Adrenal gland (tissue), 12 donors: ENCODE data around the gene GRIN3A. TPM values are rescaled to one million over a fixed set of nuclear protein-coding genes. Genes with fewer than 3 reads are reported as not detected.

Experiments used
- DNase-seq, 7 donors: peaks; one replicate each; pipeline ENCODE4 v3.0.0-alpha.2; 2019 to 2020
- H3K27ac ChIP-seq, 5 donors: fragments of 200-600 bp; sonication (generic) in 4 of 5; 1 replicate in 3 of 5; 2 replicates in 2 of 5; pipeline versions ENCODE4 v1.5.1 to v1.8.0; 2016 to 2020; ENCODE audit warnings: mild to moderate bottlenecking in 1 of 5
- H3K27me3 ChIP-seq: fragments of 200-600 bp; 2 replicates; pipeline ENCODE4 v1.8.0; 2021
- H3K36me3 ChIP-seq, 2 donors: fragments of 200-600 bp; replicated peaks in 1 of 2; 1 replicate in 1 of 2; 2 replicates in 1 of 2; pipeline versions ENCODE4 v1.5.1 to v1.8.0; 2018 to 2022
- H3K4me1 ChIP-seq, 2 donors: fragments of 200-600 bp; replicated peaks in 1 of 2; 1 replicate in 1 of 2; 2 replicates in 1 of 2; pipeline versions ENCODE4 v1.5.1 to v1.8.0; 2018 to 2021
- H3K4me3 ChIP-seq, 4 donors: fragments of 200-600 bp; sonication (generic) in 3 of 4; one replicate each; pipeline ENCODE4 v1.5.1; 2016 to 2018
- H3K9me3 ChIP-seq, 3 donors: fragments of 200-600 bp; sonication (generic) in 1 of 3; replicated peaks in 1 of 3; 1 replicate in 2 of 3; 2 replicates in 1 of 3; pipeline versions ENCODE4 v1.5.1 to v1.8.0; 2016 to 2021
- CTCF ChIP-seq, 6 experiments: fragments of 450-650 bp in 4 of 6; fragments of 200-600 bp in 2 of 6; sonication (generic) in 1 of 6; IDR thresholded peaks; 1 replicate in 5 of 6; 2 replicates in 1 of 6; pipeline versions ENCODE4 v1.5.1 to v1.8.0; 2016 to 2021; ENCODE audit warnings: antibody characterized with exemption in 6 of 6, mild to moderate bottlenecking in 2 of 6, moderate library complexity in 1 of 6
- POLR2A ChIP-seq, 2 donors: fragments of 450-650 bp; IDR thresholded peaks; one replicate each; pipeline ENCODE4 v1.6.1; 2017; ENCODE audit warnings: antibody characterized with exemption in 2 of 2, mild to moderate bottlenecking in 2 of 2, moderate library complexity in 1 of 2
- WGBS, 4 donors: extraction: QIAGEN DNeasy Blood & Tissue Kit in 2 of 4; methylation state at CpG; one replicate each; pipeline versions ENCODE4 v1.1.5 to v1.1.7; 2013 to 2017; 5-methylcytosine and 5-hydroxymethylcytosine counted together
- intact Hi-C, 2 donors: fragments of 100-400 bp; cut with DNase I; formaldehyde crosslinking; loops; one replicate each; pipeline versions ENCODE4 v1.14.1 to v1.15.0; 2022 to 2023
- polyA plus RNA-seq, 3 donors: library from polyadenylated mRNA; stranded (reverse); fragments of 200-250 nt in 2 of 3; fragments of 350-450 nt in 1 of 3; fragmentation: Illumina TruSeq in 1 of 3; extraction: RNeasy Lipid Tissue Mini Kit (QIAGEN cat#74804) in 1 of 3; gene quantifications; one replicate each; pipeline ENCODE4 v1.2.3, GENCODE V29; 2013 to 2014
- total RNA-seq, 9 donors: library from RNA; depleted of rRNA in 4 of 9; stranded (reverse); fragments of >200 nt in 4 of 9; fragments of 120-200 nt in 1 of 9; fragmentation: NEBNext Ultra II Directional in 1 of 9; extraction: Animal tissue kit (Norgen Biotek cat#: 25700) in 1 of 9; gene quantifications; one replicate each; pipeline versions ENCODE4 v1.1.0 to v1.2.4, GENCODE V29; 2013 to 2023
- donor health status: healthy with polysubstance abuse.
- donor health status: Bipolar disorder and iron deficiency.
- donor health status: DM: yes; HTN: yes; CAD: no.
- donor health status: DM: no; HTN: no; CAD: no.
- donor health status: DM: no; HTN: no; CAD: no.
- donor health status: DM: yes; HTN: yes; CAD: no.

GRIN3A gene
- total and polyA plus RNA-seq, 12 donors: under 0.01 to 0.22 (median 0.11) TPM; not detected in 2

- peaks cover 0 to 60% of the 10 kb centered on the region in 2 donors for H3K36me3 ChIP-seq
- H3K4me3 ChIP-seq: no peak overlapping the region
- 85 to 92% (median 91%) methylated on average over 8 of the region's 8 CpGs for WGBS, 4 donors
- no peak for DNase-seq
- H3K9me3 ChIP-seq: no peaks in the 10 kb centered on the region
- H3K27ac ChIP-seq: no peak overlapping the region
- no peaks in the 10 kb centered on the region for H3K27me3 ChIP-seq
- TF ChIP-seq POLR2A (IDR thresholded peaks at IDR 0.05) (no peak), CTCF (IDR thresholded peaks at IDR 0.05) (no peak)
- intact Hi-C loops: no loop called here
- peaks cover 0 to 11% of the 10 kb centered on the region in 2 donors for H3K4me1 ChIP-seq
Measured at GRCh38 chr9:101540069-101540468, 198.4 kb downstream of the GRIN3A start.

- WGBS, 4 donors: 92 to 97% (median 95%) methylated on average over 2 of the region's 2 CpGs
- Histone ChIP-seq H3K27ac (no peak overlapping the region), H3K4me1 (peaks cover 7 to 20% of the 10 kb centered on the region in 2 donors), H3K4me3 (no peak overlapping the region), H3K9me3 (no peaks in the 10 kb centered on the region), H3K36me3 (peaks cover 0 to 45% of the 10 kb centered on the region in 2 donors), H3K27me3 (no peaks in the 10 kb centered on the region)
- TF ChIP-seq POLR2A (IDR thresholded peaks at IDR 0.05) (no peak), CTCF (IDR thresholded peaks at IDR 0.05) (no peak)
- peak in 1 of 7 donors; percentile 19 for DNase-seq
- intact Hi-C loops: no loop called here
Measured at GRCh38 chr9:101536938-101537337, 201.5 kb downstream of the GRIN3A start.

- Histone ChIP-seq H3K27ac (no peak overlapping the region), H3K27me3 (no peaks in the 10 kb centered on the region), H3K36me3 (peaks cover 0 to 45% of the 10 kb centered on the region in 2 donors), H3K4me1 (peaks cover 7 to 20% of the 10 kb centered on the region in 2 donors), H3K4me3 (no peak overlapping the region), H3K9me3 (no peaks in the 10 kb centered on the region)
- TF ChIP-seq CTCF (IDR thresholded peaks at IDR 0.05) (no peak), POLR2A (IDR thresholded peaks at IDR 0.05) (no peak)
- intact Hi-C loops: no loop called here
- no peak for DNase-seq
Measured at GRCh38 chr9:101536351-101536750, 202.1 kb downstream of the GRIN3A start.

GRCh38 chr9:101533334-101534204 lies 204.9 kb downstream of the GRIN3A start, which contains the start of gene RNF20:
TSS of gene RNF20 (plus strand) at chr9:101533853. CDS start at chr9:101535424, 1,571 bp downstream.
- TF ChIP-seq POLR2A (IDR thresholded peaks at IDR 0.05): peak in 1 of 2 donors; percentile 56
- no peak for TF ChIP-seq CTCF (IDR thresholded peaks at IDR 0.05)
- intact Hi-C loops: no loop called here

More at GRCh38 chr9:101533334-101534204, 204.9 kb downstream of the GRIN3A start, which contains the start of gene RNF20:
- Histone ChIP-seq H3K4me3 (peak within 1 kb of the TSS; percentile 48 to 95 (median 72)), H3K36me3 (peaks cover 0 to 25% of the 10 kb centered on the region in 2 donors), H3K27me3 (no peaks in the 10 kb centered on the region), H3K4me1 (peaks cover 7 to 20% of the 10 kb centered on the region in 2 donors), H3K27ac (peak within 1 kb of the TSS; percentile 87 to 98 (median 91)), H3K9me3 (no peaks in the 10 kb centered on the region)
- peak; percentile 99 to 100 (median 100) for DNase-seq
- WGBS, 4 donors: 0 to 1% (median 1%) methylated on average over 30 to 45 of the region's 45 CpGs
